ENCODE measurements around the gene CREBZF. TPM values are rescaled to one million over a fixed set of nuclear protein-coding genes. Genes with fewer than 3 reads are reported as not detected.
A peak's percentile ranks its signal among the peaks of the same experiment; 100 is the strongest.
"Not testable (repeated sequence)": the region's sequence is repeated elsewhere in the genome, so short reads cannot be mapped to it uniquely, and the experiment has no call there.

Gene CREBZF
- total RNA-seq, 1 donor from 2014 or later, result 48.2 TPM

DNA sequence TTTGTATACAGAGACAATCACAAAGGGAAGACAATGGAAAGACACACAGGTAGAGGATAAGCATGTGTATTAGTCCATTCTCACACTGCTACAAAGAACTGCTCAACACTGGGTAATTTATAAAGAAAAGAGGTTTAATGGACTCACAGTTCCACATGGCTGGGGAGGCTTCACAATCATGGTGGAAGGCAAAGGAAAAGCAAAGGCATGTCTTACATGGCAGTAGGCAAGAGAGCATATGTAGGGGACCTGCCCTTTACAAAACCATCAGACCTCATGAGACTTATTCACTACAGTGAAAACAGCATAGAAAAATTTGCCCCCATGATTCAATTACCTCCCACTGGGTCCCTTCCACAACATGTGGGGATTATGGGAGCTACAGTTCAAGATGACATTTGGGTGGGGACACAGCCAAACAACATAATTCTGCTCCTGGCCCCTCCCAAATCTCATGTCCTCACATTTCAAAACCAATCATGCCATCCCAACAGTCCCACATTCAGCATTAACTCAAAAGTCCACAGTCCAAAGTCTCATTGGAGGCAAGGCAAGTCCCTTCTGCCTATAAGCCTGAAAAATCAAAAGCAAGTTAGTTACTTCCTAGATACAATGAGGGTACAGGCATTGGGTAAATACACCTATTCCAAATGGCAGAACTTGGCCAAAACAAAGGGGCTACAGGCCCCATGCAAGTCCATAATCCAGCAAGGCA is 6.2 kb upstream of the CREBZF start:
- DNase-seq (ENCODE audit: low spot score), result not testable (repeated sequence)

DNA sequence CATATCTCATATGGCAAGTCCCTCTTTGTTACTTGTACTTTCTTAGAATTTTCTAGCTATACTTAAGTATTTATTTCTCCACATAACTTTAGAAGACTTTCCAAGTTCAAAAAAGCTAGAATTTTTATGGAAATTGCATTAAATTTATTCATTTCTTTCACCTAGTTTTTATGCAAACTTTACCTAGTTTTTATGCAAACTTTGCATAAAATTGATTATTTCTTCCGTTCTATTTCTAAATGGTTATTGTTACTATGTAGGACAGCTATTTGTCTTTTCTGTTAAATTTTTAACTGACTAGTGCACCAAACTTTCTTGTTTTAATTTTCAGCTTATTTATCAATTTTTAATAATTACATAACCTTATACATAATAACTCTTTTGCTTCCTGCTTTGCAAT is 3.2 kb upstream of the CREBZF start:
- DNase-seq (ENCODE audit: low spot score), result no peak

- no peak for DNase-seq (ENCODE audit: low spot score)
Observed at GRCh38 chr11:85666687-85667086, 1.8 kb upstream of the CREBZF start.

DNA sequence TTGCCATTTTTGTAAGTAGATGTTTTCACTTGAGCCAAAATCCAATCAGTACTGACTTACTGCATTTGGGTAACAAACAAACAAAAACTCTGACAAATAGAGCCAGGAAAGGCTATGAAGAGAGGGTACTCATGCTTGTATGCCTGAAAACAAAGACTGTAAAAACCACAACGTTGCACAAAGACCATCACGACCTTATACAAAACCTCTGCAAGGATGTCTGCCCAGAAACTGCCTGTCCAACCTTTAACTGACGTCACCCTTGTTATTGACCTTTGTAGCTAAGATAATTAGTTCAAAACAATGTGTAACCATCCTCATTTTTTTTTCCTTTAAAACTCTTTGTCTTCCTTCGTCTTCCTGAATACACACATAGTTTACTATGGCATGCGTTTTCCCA is 804 bp upstream of the CREBZF start:
- DNase-seq (ENCODE audit: low spot score), result no peak

DNA sequence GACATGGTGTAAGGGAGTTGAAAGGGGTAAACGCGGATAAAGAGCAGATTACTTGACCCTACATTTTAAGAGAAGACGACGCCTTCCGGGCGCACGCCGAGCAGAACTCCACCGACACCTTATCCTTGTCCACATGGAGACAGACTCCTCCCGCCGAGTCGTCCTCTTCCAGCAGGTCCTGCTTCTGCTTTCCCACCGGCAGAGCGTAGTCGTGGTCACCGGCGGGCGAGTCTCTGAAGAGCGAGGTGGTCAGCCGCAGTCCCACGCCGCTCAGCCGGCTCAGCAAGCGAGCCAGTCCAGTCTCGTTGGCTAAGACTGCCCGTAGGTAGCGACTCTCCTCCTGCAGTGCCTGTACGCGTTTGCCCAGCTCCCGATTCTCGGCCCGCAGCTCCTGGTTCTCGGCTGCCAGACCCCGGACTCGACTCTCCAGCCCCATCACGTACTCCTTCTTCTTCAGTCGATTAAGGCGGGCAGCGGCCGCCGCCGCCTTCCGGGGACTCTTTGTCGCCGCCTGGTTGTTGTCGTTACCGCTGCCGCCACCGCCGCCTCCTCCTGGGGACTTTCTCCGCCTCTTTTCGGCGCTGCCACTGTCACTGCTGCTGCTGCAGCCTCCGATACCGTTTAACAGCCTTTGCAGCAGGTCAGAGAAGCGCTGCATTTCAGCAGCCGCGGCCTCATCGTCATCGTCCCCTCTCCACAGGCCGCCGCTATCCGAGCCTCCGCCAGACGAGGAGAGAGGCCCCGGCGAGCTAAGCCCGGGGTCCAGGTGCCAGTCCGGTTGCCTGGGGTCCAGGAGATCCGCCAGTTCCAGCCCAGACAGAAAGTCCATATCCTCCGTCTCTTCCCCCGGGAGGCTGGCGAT is 945 bp downstream of the CREBZF start:
- peak; percentile 89 for DNase-seq (ENCODE audit: low spot score)

GRCh38 chr11:85663080-85663752 is 1.7 kb downstream of the CREBZF start:
- DNase-seq (ENCODE audit: low spot score), result no peak

- no peak for DNase-seq (ENCODE audit: low spot score)
Observed at GRCh38 chr11:85661972-85662664, 2.8 kb downstream of the CREBZF start.

DNA sequence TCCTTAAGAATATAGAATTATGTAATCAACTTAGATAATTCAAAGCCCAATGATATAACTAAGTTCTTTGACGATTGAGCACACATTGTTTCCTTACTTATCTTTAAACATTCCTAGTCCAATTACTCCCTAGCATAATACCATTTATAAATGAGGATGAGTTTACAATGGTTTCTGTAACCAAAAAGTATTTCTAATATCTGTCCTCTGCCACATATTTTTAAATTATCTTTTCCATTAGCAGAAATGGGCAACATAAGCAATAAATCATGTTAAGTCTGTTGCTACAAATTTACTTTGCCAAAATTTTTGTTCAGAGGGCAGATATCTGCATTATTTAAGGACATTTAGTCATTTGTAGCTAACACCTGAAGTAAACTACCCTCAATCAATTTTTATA is 6.7 kb downstream of the CREBZF start:
- DNase-seq (ENCODE audit: low spot score), result no peak

- no peak for DNase-seq (ENCODE audit: low spot score)
Observed at GRCh38 chr11:85656777-85657176, 8.2 kb downstream of the CREBZF start.

GRCh38 chr11:85654343-85654742 is 10.6 kb downstream of the CREBZF start:
- not testable (repeated sequence) for DNase-seq (ENCODE audit: low spot score)

GRCh38 chr11:85652786-85653447 is 12.0 kb downstream of the CREBZF start:
- no peak for DNase-seq (ENCODE audit: low spot score)

DNA sequence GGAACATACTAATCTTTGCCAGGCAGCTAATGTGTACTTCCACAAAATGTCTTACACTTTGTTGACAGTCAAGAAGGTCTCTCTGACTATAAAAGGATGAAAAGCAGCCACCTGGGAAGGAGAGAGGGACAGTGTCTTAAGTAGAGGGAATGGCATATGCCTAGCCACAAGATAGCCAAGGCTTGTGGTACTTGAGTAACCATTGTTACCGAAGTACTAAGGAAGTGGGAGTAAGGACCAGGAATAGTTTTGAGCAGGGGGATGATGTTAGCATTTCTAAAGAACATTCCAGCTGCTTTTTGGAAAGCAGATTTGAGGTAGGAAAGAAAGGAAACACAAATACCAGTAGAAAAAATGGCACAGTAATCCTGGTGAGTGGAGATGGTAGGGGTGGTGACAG is 13.8 kb downstream of the CREBZF start:
- DNase-seq (ENCODE audit: low spot score), result no peak

GRCh38 chr11:85647604-85648299 is 17.2 kb downstream of the CREBZF start, which contains the start of gene TMEM126A:
Gene TMEM126A (plus strand): TSS chr11:85647967. CDS start chr11:85650256, 2,289 bp downstream.
- DNase-seq (ENCODE audit: low spot score), result peak; percentile 93

DNA sequence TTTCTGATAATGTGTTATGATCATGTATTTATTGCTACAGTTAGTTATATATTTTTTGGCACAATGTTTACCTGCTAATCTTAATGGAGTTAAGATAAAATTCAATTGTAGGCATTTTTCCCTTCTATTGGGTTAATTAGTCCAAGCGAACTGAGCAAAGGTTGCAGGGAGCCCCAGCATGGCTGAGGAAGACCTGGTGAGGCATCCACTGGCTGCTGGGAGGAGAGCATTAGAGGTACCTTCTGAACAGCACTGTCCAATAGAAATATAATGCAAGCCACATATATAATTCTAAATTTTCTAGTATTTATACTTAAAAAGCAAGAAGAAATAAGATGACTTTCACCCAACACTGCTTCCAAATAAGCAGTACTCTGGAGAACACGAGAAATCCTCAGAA is 17.9 kb downstream of the CREBZF start:
- no peak for DNase-seq (ENCODE audit: low spot score)

DNA sequence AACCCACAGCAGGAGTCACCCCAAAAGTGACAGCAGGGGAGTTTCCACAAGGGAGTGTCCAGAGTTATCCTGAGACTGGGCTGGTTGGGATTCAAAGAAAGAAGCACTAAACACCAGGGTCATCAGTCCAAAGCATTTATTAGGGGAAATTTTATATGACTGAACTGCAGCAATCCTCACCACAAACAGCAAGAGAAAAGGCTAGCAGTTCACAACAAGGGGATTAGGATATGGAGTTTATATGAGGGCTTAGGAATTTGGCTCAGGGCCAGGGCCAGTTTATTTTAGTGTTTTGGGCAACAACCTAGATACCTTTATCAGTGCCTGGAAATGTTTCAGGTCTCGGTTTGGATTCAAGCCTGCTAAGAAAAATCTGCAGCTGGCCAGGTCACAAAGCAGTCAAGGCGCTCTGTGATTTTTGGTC is 21.7 kb downstream of the CREBZF start:
- peak; percentile 39 for DNase-seq (ENCODE audit: low spot score)

DNA sequence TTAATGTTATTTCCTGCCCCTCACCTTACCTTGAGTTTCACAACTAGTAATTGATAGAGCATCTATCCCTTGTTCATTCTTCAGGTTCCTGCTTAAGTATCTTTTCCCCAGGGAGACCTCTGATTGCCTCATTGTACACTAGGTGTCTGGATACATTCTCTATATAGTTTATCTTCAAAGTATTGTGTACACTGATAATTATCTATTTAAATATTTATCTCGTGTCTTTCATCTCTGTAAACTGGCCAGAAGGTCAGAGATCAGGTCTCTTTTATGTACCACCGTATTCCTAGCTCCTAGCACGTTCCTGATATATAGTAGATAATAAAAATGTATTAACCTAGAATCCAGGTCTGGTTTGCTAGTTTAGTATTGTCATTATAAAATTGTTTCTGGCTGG is 30.2 kb downstream of the CREBZF start:
- no peak for DNase-seq (ENCODE audit: low spot score)

- DNase-seq (ENCODE audit: low spot score), result no peak
Observed at GRCh38 chr11:85628771-85629341, 36.1 kb downstream of the CREBZF start.

DNA sequence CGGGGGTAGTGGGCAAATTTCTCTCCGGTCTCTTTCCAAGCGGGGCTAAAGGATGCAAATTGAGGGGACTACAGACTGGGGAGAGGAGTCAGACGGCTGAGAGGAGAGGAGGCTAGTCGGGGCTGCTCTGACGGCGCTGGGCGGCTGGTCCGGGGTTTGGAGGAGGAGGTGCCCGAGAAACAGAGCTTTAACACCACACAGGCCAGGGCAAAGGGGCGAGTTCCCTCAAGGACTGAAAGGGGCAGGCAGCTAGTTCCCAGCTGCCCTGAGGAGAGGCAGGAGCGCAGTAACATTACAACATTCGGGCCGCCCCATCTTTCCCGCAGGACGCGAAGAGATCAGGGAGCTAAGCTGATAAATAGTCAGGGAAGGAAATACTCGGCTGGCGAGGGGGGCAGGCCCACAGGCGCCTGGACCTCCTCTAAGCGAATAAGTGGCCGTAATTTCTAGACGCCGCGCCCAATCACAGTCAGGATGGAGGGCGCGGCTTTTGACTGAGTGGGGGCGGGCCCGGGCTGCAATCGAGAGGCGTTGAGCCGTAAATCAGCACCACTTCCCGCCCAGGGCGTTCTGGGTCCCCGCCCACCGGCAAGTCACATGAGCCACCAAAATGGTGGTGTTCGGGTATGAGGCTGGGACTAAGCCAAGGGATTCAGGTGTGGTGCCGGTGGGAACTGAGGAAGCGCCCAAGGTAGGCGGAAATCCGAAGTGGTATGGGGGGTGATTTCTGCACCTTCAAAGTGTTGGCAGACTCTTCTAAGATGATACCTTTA is 36.7 kb downstream of the CREBZF start, which contains the start of gene TMEM126B:
Gene TMEM126B, plus strand, starts transcription at position 596 of the 773 bp plus-strand sequence. Its CDS starts 15 bp downstream, at position 611.
- peak; percentile 98 for DNase-seq (ENCODE audit: low spot score)

DNA sequence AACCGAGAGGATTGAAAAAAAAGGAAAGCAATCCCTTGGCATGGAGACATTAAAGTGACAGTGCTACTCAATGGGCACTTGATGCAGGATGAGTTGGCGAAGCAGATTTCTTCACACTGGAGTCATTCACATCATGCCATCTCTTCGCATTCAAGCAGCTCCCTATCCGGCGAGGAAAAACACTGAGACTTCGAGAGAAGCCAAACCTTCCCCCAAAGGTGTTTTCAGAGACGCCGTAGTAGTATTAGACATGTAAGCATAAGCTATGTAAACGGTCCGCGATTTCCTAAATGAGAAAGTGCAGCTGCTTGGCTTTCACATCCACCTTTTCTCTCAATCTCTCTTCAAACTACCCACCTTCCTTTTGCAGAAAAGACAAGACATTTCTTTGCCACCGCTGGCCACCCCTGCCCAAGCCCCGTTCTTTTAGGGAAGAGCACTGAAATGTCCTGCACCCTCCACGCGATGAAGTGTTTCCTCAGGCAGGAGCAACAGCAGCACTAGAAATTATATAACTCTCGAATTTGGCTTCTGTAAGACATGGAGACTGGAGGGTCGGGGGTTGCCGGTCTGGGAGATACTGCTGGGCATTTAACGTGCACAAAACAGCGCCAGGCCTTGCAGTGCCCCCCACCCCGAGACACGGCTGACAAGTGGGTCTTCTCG is 37.5 kb downstream of the CREBZF start, which contains the start of gene DLG2:
Gene DLG2, minus strand, starts transcription at position 13 of the 666 bp plus-strand sequence.
- no peak for DNase-seq (ENCODE audit: low spot score)
